ENCODE measurements around the gene PIP5K1B.

The PIP5K1B gene

GRCh38 chr9:68951879-68952659 lies 247.0 kb downstream of the PIP5K1B start:
- DNase-seq (ENCODE audit: extremely low read depth, low read depth) = no peak
- no peak overlapping the region for H3K4me3 ChIP-seq (replicated peaks; ENCODE audit: low read depth, low read length)
- TF ChIP-seq CTCF (IDR thresholded peaks at IDR 0.05; ENCODE audit: low read depth, low read length, missing control alignments) = no peak

- no peak overlapping the region for H3K4me3 ChIP-seq (replicated peaks; ENCODE audit: low read depth, low read length)
- DNase-seq (ENCODE audit: extremely low read depth, low read depth) = no peak
- no peak for TF ChIP-seq CTCF (IDR thresholded peaks at IDR 0.05; ENCODE audit: low read depth, low read length, missing control alignments)
Measured at GRCh38 chr9:68953771-68954170, 248.7 kb downstream of the PIP5K1B start.

- no peak for DNase-seq (ENCODE audit: extremely low read depth, low read depth)
- no peak overlapping the region for H3K4me3 ChIP-seq (replicated peaks; ENCODE audit: low read depth, low read length)
- TF ChIP-seq CTCF (IDR thresholded peaks at IDR 0.05; ENCODE audit: low read depth, low read length, missing control alignments) = no peak
Measured at GRCh38 chr9:68955330-68955729, 250.3 kb downstream of the PIP5K1B start.

GRCh38 chr9:68957479-68957878 lies 252.4 kb downstream of the PIP5K1B start:
- no peak for TF ChIP-seq CTCF (IDR thresholded peaks at IDR 0.05; ENCODE audit: low read depth, low read length, missing control alignments)
- no peak overlapping the region for H3K4me3 ChIP-seq (replicated peaks; ENCODE audit: low read depth, low read length)
- no peak for DNase-seq (ENCODE audit: extremely low read depth, low read depth)

GRCh38 chr9:68961587-68961986 lies 256.5 kb downstream of the PIP5K1B start:
- TF ChIP-seq CTCF (IDR thresholded peaks at IDR 0.05; ENCODE audit: low read depth, low read length, missing control alignments) = no peak
- DNase-seq (ENCODE audit: extremely low read depth, low read depth) = no peak
- no peak overlapping the region for H3K4me3 ChIP-seq (replicated peaks; ENCODE audit: low read depth, low read length)

GRCh38 chr9:68963416-68963815 lies 258.4 kb downstream of the PIP5K1B start:
- H3K4me3 ChIP-seq (replicated peaks; ENCODE audit: low read depth, low read length) = no peak overlapping the region
- DNase-seq (ENCODE audit: extremely low read depth, low read depth) = no peak
- no peak for TF ChIP-seq CTCF (IDR thresholded peaks at IDR 0.05; ENCODE audit: low read depth, low read length, missing control alignments)

GRCh38 chr9:68964102-68964541 lies 259.1 kb downstream of the PIP5K1B start:
- DNase-seq (ENCODE audit: extremely low read depth, low read depth) = no peak
- no peak for TF ChIP-seq CTCF (IDR thresholded peaks at IDR 0.05; ENCODE audit: low read depth, low read length, missing control alignments)
- H3K4me3 ChIP-seq (replicated peaks; ENCODE audit: low read depth, low read length) = no peak overlapping the region

Data from HFF-Myc (cell line).